Neural cell (in vitro differentiated cells): Measurements from ENCODE around the gene WDR70.

Experiments used
- EZH2 ChIP-seq: fragments of 200-600, 300-800 bp; shearing (Covaris generic), sonication (generic); IDR thresholded peaks from 2 replicates; pipeline ENCODE4 v1.6.1; 2014; ENCODE audit warnings: antibody characterized with exemption, low read length, borderline replicate concordance, mild to moderate bottlenecking; ENCODE audit not compliant: insufficient read depth, poor library complexity, severe bottlenecking
- MXI1 ChIP-seq: fragments of 450-650 bp; conservative IDR thresholded peaks from 2 replicates; pipeline ENCODE4 v1.6.1; 2014; ENCODE audit warnings: antibody characterized with exemption, mild to moderate bottlenecking; ENCODE audit not compliant: poor library complexity, severe bottlenecking
- POLR2AphosphoS5 ChIP-seq: IDR thresholded peaks from 2 replicates; pipeline ENCODE4 v1.6.1; 2012
- RAD21 ChIP-seq: fragments of 450-650 bp; conservative IDR thresholded peaks from 2 replicates; pipeline ENCODE4 v1.6.1; 2014; ENCODE audit warnings: antibody characterized with exemption, mild to moderate bottlenecking, moderate library complexity
- SMC3 ChIP-seq: fragments of 450-650 bp; conservative IDR thresholded peaks from 2 replicates; pipeline ENCODE4 v1.6.1; 2014; ENCODE audit warnings: antibody characterized with exemption, mild to moderate bottlenecking, moderate library complexity; ENCODE audit not compliant: poor library complexity
- TAF1 ChIP-seq: IDR thresholded peaks from 2 replicates; pipeline ENCODE4 v1.6.1; 2012; ENCODE audit warnings: low read depth
- TF ChIP-seq, protein P1 (sequence below): fragments of 450-650 bp; IDR thresholded peaks from 2 replicates; pipeline ENCODE4 v1.5.1; 2014; ENCODE audit warnings: antibody characterized with exemption, mild to moderate bottlenecking, moderate library complexity; ENCODE audit not compliant: poor library complexity, severe bottlenecking
- TF ChIP-seq, protein P2 (sequence below): IDR thresholded peaks from 2 replicates; pipeline ENCODE4 v1.6.1; 2012; ENCODE audit warnings: borderline replicate concordance

DNA sequence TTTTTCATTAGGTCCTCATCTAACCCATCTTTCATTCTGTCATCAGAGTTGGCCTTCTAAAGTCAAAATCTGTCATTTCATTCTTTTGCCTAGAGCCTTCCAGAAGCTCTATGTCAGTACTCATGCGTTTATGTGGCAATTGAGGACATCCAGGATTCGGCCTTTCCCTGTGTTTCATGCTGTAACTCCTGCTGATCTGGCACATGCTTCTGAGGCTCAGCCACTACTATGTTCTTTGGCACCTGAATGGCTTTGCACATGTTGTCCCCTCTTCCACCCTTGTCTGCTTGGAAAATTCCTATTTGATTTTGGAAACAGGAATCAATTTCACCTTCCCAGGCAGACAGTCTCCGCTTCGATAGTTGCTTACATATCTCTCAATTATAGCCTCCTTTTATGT is 375.9 kb downstream of the WDR70 start:
- TF ChIP-seq, protein P1, sequence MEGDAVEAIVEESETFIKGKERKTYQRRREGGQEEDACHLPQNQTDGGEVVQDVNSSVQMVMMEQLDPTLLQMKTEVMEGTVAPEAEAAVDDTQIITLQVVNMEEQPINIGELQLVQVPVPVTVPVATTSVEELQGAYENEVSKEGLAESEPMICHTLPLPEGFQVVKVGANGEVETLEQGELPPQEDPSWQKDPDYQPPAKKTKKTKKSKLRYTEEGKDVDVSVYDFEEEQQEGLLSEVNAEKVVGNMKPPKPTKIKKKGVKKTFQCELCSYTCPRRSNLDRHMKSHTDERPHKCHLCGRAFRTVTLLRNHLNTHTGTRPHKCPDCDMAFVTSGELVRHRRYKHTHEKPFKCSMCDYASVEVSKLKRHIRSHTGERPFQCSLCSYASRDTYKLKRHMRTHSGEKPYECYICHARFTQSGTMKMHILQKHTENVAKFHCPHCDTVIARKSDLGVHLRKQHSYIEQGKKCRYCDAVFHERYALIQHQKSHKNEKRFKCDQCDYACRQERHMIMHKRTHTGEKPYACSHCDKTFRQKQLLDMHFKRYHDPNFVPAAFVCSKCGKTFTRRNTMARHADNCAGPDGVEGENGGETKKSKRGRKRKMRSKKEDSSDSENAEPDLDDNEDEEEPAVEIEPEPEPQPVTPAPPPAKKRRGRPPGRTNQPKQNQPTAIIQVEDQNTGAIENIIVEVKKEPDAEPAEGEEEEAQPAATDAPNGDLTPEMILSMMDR: no peak
- TF ChIP-seq EZH2 (no peak), POLR2AphosphoS5 (no peak), SMC3 (no peak), MXI1 (no peak), RAD21 (no peak), TAF1 (no peak)
- TF ChIP-seq, protein P2, sequence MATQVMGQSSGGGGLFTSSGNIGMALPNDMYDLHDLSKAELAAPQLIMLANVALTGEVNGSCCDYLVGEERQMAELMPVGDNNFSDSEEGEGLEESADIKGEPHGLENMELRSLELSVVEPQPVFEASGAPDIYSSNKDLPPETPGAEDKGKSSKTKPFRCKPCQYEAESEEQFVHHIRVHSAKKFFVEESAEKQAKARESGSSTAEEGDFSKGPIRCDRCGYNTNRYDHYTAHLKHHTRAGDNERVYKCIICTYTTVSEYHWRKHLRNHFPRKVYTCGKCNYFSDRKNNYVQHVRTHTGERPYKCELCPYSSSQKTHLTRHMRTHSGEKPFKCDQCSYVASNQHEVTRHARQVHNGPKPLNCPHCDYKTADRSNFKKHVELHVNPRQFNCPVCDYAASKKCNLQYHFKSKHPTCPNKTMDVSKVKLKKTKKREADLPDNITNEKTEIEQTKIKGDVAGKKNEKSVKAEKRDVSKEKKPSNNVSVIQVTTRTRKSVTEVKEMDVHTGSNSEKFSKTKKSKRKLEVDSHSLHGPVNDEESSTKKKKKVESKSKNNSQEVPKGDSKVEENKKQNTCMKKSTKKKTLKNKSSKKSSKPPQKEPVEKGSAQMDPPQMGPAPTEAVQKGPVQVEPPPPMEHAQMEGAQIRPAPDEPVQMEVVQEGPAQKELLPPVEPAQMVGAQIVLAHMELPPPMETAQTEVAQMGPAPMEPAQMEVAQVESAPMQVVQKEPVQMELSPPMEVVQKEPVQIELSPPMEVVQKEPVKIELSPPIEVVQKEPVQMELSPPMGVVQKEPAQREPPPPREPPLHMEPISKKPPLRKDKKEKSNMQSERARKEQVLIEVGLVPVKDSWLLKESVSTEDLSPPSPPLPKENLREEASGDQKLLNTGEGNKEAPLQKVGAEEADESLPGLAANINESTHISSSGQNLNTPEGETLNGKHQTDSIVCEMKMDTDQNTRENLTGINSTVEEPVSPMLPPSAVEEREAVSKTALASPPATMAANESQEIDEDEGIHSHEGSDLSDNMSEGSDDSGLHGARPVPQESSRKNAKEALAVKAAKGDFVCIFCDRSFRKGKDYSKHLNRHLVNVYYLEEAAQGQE: no peak
